Mammary microvascular endothelial cell (primary cell): ENCODE measurements around the gene ESYT1. TPM values are rescaled to one million over a fixed set of nuclear protein-coding genes. Genes with fewer than 3 reads are reported as not detected.

Source experiments
- total RNA-seq: library from RNA; depleted of rRNA; stranded (reverse); fragments of >200 nt; gene quantifications from 2 replicates; pipeline ENCODE4 v1.2.3, GENCODE V29; 2015

The ESYT1 gene
- total RNA-seq: 247 and 287 TPM in 2 replicates

GRCh38 chr12:56127888-56128669 lies at the start of gene ESYT1:
Gene ESYT1, plus strand, starts transcription at chr12:56128267. Its CDS starts 53 bp downstream, at chr12:56128320.

DNA sequence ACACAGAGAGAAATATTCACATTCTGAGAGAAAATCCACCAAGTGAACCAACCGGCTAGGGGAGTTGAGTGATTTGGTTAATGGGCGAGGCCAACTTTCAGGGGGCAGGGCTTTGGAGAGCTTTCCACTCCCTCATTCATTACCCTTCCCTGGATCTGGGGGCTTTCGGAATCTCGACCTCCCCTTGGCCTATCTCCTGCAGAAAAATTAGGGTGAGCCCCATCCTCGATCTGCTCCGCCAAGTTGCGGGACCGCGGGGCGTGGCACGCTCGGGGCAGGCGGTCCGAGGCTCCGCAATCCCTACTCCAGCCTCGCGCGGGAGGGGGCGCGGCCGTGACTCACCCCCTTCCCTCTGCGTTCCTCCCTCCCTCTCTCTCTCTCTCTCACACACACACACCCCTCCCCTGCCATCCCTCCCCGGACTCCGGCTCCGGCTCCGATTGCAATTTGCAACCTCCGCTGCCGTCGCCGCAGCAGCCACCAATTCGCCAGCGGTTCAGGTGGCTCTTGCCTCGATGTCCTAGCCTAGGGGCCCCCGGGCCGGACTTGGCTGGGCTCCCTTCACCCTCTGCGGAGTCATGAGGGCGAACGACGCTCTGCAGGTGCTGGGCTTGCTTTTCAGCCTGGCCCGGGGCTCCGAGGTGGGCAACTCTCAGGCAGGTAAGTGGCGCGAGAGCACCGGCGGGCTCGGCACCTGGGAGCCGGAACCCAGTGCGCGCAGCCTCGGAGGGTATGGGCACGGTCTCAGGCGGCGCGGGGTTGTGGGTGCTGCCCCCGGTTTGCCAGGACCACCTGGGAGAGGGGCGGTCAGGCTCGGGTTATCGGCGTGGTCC lies 48.1 kb upstream of the ESYT1 start, which contains the start of gene ERBB3:
Gene ERBB3, plus strand, starts transcription at position 443 of the 833 bp plus-strand sequence. Its CDS starts 136 bp downstream, at position 579.

GRCh38 chr12:56104109-56104814 lies 23.8 kb upstream of the ESYT1 start, which contains the start of gene PA2G4:
Gene PA2G4, plus strand, starts transcription at chr12:56104559. Its CDS starts 179 bp downstream, at chr12:56104738.

GRCh38 chr12:56116267-56117081 lies 11.6 kb upstream of the ESYT1 start, which contains the start of gene RPL41:
Gene RPL41, plus strand, starts transcription at chr12:56116633.

GRCh38 chr12:56117778-56118687 lies 10.0 kb upstream of the ESYT1 start, which contains the start of gene ZC3H10:
Gene ZC3H10, plus strand, starts transcription at chr12:56118266. Its CDS starts 2,297 bp downstream, at chr12:56120563.

DNA sequence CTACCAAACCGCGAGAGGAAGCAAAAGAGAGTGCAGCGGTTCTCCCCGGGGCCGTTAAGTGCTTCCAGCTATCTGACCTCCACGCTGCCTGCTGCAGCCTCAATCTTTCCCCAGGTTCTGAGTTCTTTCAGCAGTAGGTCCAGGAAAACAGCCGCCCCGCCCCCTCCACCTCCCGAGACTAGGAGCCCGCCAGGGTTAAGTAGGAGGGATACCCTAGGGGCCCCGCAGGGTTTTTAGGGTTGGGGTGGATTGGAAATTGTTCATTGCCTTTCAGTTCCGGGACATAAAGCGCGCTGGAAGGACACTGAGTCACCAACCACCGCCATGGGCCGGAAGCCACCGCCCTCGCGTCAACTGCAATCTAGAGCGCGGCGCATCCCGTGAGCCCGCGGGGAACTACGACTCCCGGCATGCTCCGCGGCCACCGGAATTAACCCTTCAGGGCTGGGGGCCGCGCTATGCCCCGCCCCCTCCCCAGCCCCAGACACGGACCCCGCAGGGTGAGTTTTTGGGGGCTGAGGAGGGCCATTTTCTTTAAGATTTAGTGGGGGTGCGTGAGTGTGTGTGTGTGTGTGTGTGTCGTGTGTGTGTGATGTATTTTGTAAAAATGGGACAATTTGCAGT lies 24.2 kb downstream of the ESYT1 start, which contains the start of gene MYL6B:
Gene MYL6B, plus strand, starts transcription at position 456 of the 624 bp plus-strand sequence. CDS start 1,332 bp downstream, outside the sequence.

GRCh38 chr12:56158029-56158925 lies 30.2 kb downstream of the ESYT1 start, which contains the start of gene MYL6:
Gene MYL6, plus strand, starts transcription at chr12:56158359. Its CDS starts 43 bp downstream, at chr12:56158402.

GRCh38 chr12:56189099-56189917 lies 61.2 kb downstream of the ESYT1 start, which contains the start of gene SMARCC2:
Gene SMARCC2, minus strand, starts transcription at chr12:56189483. Its CDS starts 22 bp downstream, at chr12:56189461.

Other genes starting within 250 kb of the ESYT1 start
- gene PYM1, start 200.4 kb upstream of the ESYT1 start, total RNA-seq: 32.3 and 41.1 TPM in 2 replicates
- 31.7 and 41.1 TPM in 2 replicates for gene DGKA, start 197.1 kb upstream of the ESYT1 start, total RNA-seq
- gene PMEL, start 162.2 kb upstream of the ESYT1 start, total RNA-seq: 0.69 TPM in 1 of 2 replicates, not detected in the other
- gene CDK2, start 161.4 kb upstream of the ESYT1 start, total RNA-seq: 44.6 and 46.3 TPM in 2 replicates
- 49.1 and 52.2 TPM in 2 replicates for gene RAB5B, start 154.2 kb upstream of the ESYT1 start, total RNA-seq
- gene SUOX, start 131.0 kb upstream of the ESYT1 start, total RNA-seq: 16.3 and 18.0 TPM in 2 replicates
- 0.49 and 0.60 TPM in 2 replicates for gene IKZF4, start 107.2 kb upstream of the ESYT1 start, total RNA-seq
- 2,120 and 2,289 TPM in 2 replicates for gene RPS26, start 86.3 kb upstream of the ESYT1 start, total RNA-seq
- gene ERBB3, start 48.1 kb upstream of the ESYT1 start, total RNA-seq: not detected in 2 replicates
- 183 and 202 TPM in 2 replicates for gene PA2G4, start 23.7 kb upstream of the ESYT1 start, total RNA-seq
- gene RPL41, start 11.6 kb upstream of the ESYT1 start, total RNA-seq: 2,181 and 3,254 TPM in 2 replicates
- gene ZC3H10, start 10.0 kb upstream of the ESYT1 start, total RNA-seq: 2.5 and 3.0 TPM in 2 replicates
- 75.2 and 78.8 TPM in 2 replicates for gene MYL6B, start 24.3 kb downstream of the ESYT1 start, total RNA-seq
- 4,496 and 4,852 TPM in 2 replicates for gene MYL6, start 30.1 kb downstream of the ESYT1 start, total RNA-seq
- gene SMARCC2, start 61.2 kb downstream of the ESYT1 start, total RNA-seq: 40.6 and 44.5 TPM in 2 replicates
- gene RNF41, start 93.7 kb downstream of the ESYT1 start, total RNA-seq: 46.2 and 57.4 TPM in 2 replicates
- gene NABP2, start 96.1 kb downstream of the ESYT1 start, total RNA-seq: 41.6 and 57.6 TPM in 2 replicates
- gene SLC39A5, start 101.8 kb downstream of the ESYT1 start, total RNA-seq: not detected in 2 replicates
- gene ANKRD52, start 130.1 kb downstream of the ESYT1 start, total RNA-seq: 17.7 and 18.9 TPM in 2 replicates
- gene COQ10A, start 138.7 kb downstream of the ESYT1 start, total RNA-seq: 7.4 and 9.2 TPM in 2 replicates
- 156 and 157 TPM in 2 replicates for gene CS, start 172.1 kb downstream of the ESYT1 start, total RNA-seq
- 107 and 108 TPM in 2 replicates for gene CNPY2, start 187.7 kb downstream of the ESYT1 start, total RNA-seq
- 5.5 and 7.4 TPM in 2 replicates for gene PAN2, start 205.7 kb downstream of the ESYT1 start, total RNA-seq
- gene IL23A, start 210.6 kb downstream of the ESYT1 start, total RNA-seq: 0.13 TPM in 1 of 2 replicates, not detected in the other
- 50.8 and 60.7 TPM in 2 replicates for gene STAT2, start 231.8 kb downstream of the ESYT1 start, total RNA-seq
- not detected in 2 replicates for gene APOF, start 234.6 kb downstream of the ESYT1 start, total RNA-seq